Measurements from ENCODE around the gene ZNF549. TPM values are rescaled to one million over a fixed set of nuclear protein-coding genes. Genes with fewer than 3 reads are reported as not detected.

ZNF549 gene
- total and polyA plus RNA-seq, 2 of the 13 experiments (the other 11 are each of a cell fraction or from before 2014, with no cell fraction given): 2.8 to 6.4 TPM

- TF ChIP-seq ZNF687 (CRISPR knock-in tag; IDR thresholded peaks at IDR 0.05) (peak; percentile 76), FOSL1 (CRISPR knock-in tag; IDR thresholded peaks at IDR 0.05; ENCODE audit: borderline replicate concordance) (no peak), ZNF891 (CRISPR knock-in tag; IDR thresholded peaks at IDR 0.05) (no peak), TEAD2 (CRISPR knock-in tag; IDR thresholded peaks at IDR 0.05) (no peak), ZNF878 (CRISPR knock-in tag; IDR thresholded peaks at IDR 0.05) (no peak), PHF21A (CRISPR knock-in tag; IDR thresholded peaks at IDR 0.05) (peak; percentile 20; the same call in 1 of the 2 replicates), ZNF205 (CRISPR knock-in tag; IDR thresholded peaks at IDR 0.05) (0 out of 2 replicates have a peak, but pooled peaks have one; percentile 36), ETV5 (CRISPR knock-in tag; IDR thresholded peaks at IDR 0.05; ENCODE audit: borderline replicate concordance) (peak; percentile 17; the same call in 1 of the 2 replicates), STAG1 (CRISPR knock-in tag; IDR thresholded peaks at IDR 0.05) (no peak), ZNF83 (CRISPR knock-in tag; IDR thresholded peaks at IDR 0.05; ENCODE audit: borderline replicate concordance) (no peak), GATA4 (IDR thresholded peaks at IDR 0.05; ENCODE audit: borderline replicate concordance, low read depth) (no peak), NFATC3 (CRISPR knock-in tag; IDR thresholded peaks at IDR 0.05) (no peak), ZNF350 (CRISPR knock-in tag; IDR thresholded peaks at IDR 0.05; ENCODE audit: borderline replicate concordance, low read depth) (peak; percentile 61; the same call in 1 of the 2 replicates), RXRA (CRISPR knock-in tag; IDR thresholded peaks at IDR 0.05) (0 out of 2 replicates have a peak, but pooled peaks have one; percentile 10), IRX3 (CRISPR knock-in tag; IDR thresholded peaks at IDR 0.05; ENCODE audit: borderline replicate concordance, low read depth) (no peak), MAFG (CRISPR knock-in tag; IDR thresholded peaks at IDR 0.05) (no peak), KMT2A (CRISPR knock-in tag; IDR thresholded peaks at IDR 0.05) (peak; percentile 76), NFYC (CRISPR knock-in tag; IDR thresholded peaks at IDR 0.05) (peak; percentile 54), SP4 (CRISPR knock-in tag; IDR thresholded peaks at IDR 0.05) (peak; percentile 77), ARID4A (CRISPR knock-in tag; IDR thresholded peaks at IDR 0.05; ENCODE audit: borderline replicate concordance) (peak; percentile 91), ZNF775 (CRISPR knock-in tag; IDR thresholded peaks at IDR 0.05; ENCODE audit: borderline replicate concordance) (no peak), ZFP41 (CRISPR knock-in tag; IDR thresholded peaks at IDR 0.05; ENCODE audit: borderline replicate concordance) (peak; percentile 33; the same call in 1 of the 2 replicates), ZNF430 (CRISPR knock-in tag; IDR thresholded peaks at IDR 0.05) (no peak), IRF2 (CRISPR knock-in tag; IDR thresholded peaks at IDR 0.05) (peak; percentile 88; the same call in 1 of the 2 replicates)
Observed at GRCh38 chr19:57559404-57560025, 32.4 kb downstream of the ZNF549 start, which contains the start of gene ZNF550 (continued).

Data from HepG2 (cell line).